GM23338 (cell line): ENCODE results near the gene SLC34A3. TPM values are rescaled to one million over a fixed set of nuclear protein-coding genes. Genes with fewer than 3 reads are reported as not detected.

Experiments used
- ATAC-seq: fragments of 200-7000 bp; cut with Tn5 transposase; 3 replicates; pipeline ENCODE4 v1.9.1; 2020
- DNase-seq: peaks from one replicate; pipeline ENCODE4 v3.0.0-alpha.2; 2015; ENCODE audit warnings: low spot score
- H2AFZ ChIP-seq: fragments of 200-600 bp; sonication (generic); 2 replicates; pipeline ENCODE4 v1.8.0; 2016; ENCODE audit warnings: antibody characterized with exemption, mild to moderate bottlenecking, moderate library complexity
- H3F3A ChIP-seq: fragments of 200-600 bp; sonication (generic); replicated peaks from 2 replicates; pipeline ENCODE4 v1.8.0; 2017; ENCODE audit warnings: antibody characterized with exemption, mixed run types, low read depth
- H3K27ac ChIP-seq: fragments of 200-600 bp; sonication (generic); 2 replicates; pipeline ENCODE4 v1.6.1; 2016; ENCODE audit warnings: low read depth
- H3K27me3 ChIP-seq: fragments of 200-600 bp; sonication (generic); 2 replicates; pipeline ENCODE4 v1.8.0; 2016; ENCODE audit warnings: mild to moderate bottlenecking, mixed run types, moderate library complexity; ENCODE audit not compliant: insufficient read depth
- H3K36me3 ChIP-seq: fragments of 200-600 bp; sonication (generic); 2 replicates; pipeline ENCODE4 v1.8.0; 2016; ENCODE audit warnings: mild to moderate bottlenecking; ENCODE audit not compliant: insufficient read depth
- H3K4me1 ChIP-seq: fragments of 200-600 bp; sonication (generic); 2 replicates; pipeline ENCODE4 v1.8.0; 2016; ENCODE audit warnings: mild to moderate bottlenecking, moderate library complexity; ENCODE audit not compliant: insufficient read depth
- H3K4me2 ChIP-seq: fragments of 200-600 bp; sonication (generic); 2 replicates; pipeline ENCODE4 v1.7.1; 2017; ENCODE audit warnings: mixed run types
- H3K4me3 ChIP-seq: fragments of 200-600 bp; sonication (generic); 2 replicates; pipeline ENCODE4 v1.6.1; 2016; ENCODE audit warnings: mixed run types
- H3K79me2 ChIP-seq: fragments of 200-600 bp; sonication (generic); replicated peaks from 2 replicates; pipeline ENCODE4 v1.8.0; 2017; ENCODE audit warnings: mild to moderate bottlenecking; ENCODE audit not compliant: insufficient read depth
- H3K9me2 ChIP-seq: fragments of 200-600 bp; sonication (generic); 2 replicates; pipeline ENCODE4 v1.8.0; 2017; ENCODE audit not compliant: insufficient read depth
- H4K20me1 ChIP-seq: fragments of 200-600 bp; sonication (generic); replicated peaks from 2 replicates; pipeline ENCODE4 v1.8.0; 2017; ENCODE audit warnings: mild to moderate bottlenecking; ENCODE audit not compliant: insufficient read depth
- H3K27ac Mint-ChIP-seq: 2 replicates; pipeline ENCODE4 v1.8.0; 2020; ENCODE audit warnings: inconsistent platforms, mild to moderate bottlenecking, moderate library complexity, mixed read lengths
- H3K27me3 Mint-ChIP-seq: 3 replicates; pipeline ENCODE4 v1.8.0; 2022; ENCODE audit warnings: low read depth, mild to moderate bottlenecking, moderate library complexity, mixed read lengths, inconsistent platforms; ENCODE audit not compliant: insufficient read depth, poor library complexity
- H3K36me3 Mint-ChIP-seq: 3 replicates; pipeline ENCODE4 v1.8.0; 2021; ENCODE audit warnings: low read depth, mild to moderate bottlenecking, inconsistent platforms, moderate library complexity, mixed read lengths
- H3K4me1 Mint-ChIP-seq: 3 replicates; pipeline ENCODE4 v1.8.0; 2020; ENCODE audit warnings: mild to moderate bottlenecking, inconsistent platforms, mixed read lengths
- H3K4me3 Mint-ChIP-seq: 3 replicates; pipeline ENCODE4 v1.8.0; 2021; ENCODE audit warnings: moderate library complexity, mild to moderate bottlenecking, inconsistent platforms, mixed read lengths
- H3K9me3 Mint-ChIP-seq: 3 replicates; pipeline ENCODE4 v1.8.0; 2020; ENCODE audit warnings: moderate library complexity, mild to moderate bottlenecking, inconsistent platforms, mixed read lengths
- CREB1 ChIP-seq: fragments of 250-450 bp; sonication (Bioruptor Pico); IDR thresholded peaks from 2 replicates; pipeline ENCODE4 v1.5.0; 2020; ENCODE audit warnings: low read depth, mild to moderate bottlenecking, moderate library complexity
- EZH2 ChIP-seq: fragments of 200-600 bp; sonication (generic); IDR thresholded peaks from one replicate; pipeline ENCODE4 v1.8.0; 2017; ENCODE audit warnings: antibody characterized with exemption, mild to moderate bottlenecking, low read depth; ENCODE audit not compliant: unreplicated experiment
- POLR2AphosphoS5 ChIP-seq: IDR thresholded peaks from 2 replicates; pipeline ENCODE4 v1.6.1; 2016; ENCODE audit warnings: antibody characterized with exemption, low read depth
- ZNF114 ChIP-seq: fragments of 250-450 bp; sonication (Bioruptor Pico); IDR thresholded peaks from 2 replicates; pipeline ENCODE4 v1.5.0; 2020; ENCODE audit warnings: mild to moderate bottlenecking, moderate library complexity
- ZNF331 ChIP-seq: fragments of 250-450 bp; sonication (Bioruptor Pico); IDR thresholded peaks from 2 replicates; pipeline ENCODE4 v1.5.0; 2020; ENCODE audit warnings: low read depth, mild to moderate bottlenecking, moderate library complexity
- polyA plus RNA-seq: library from polyadenylated mRNA; unstranded; fragments of >200 nt; fragmentation: Nextera tagmentation; extraction: Ambion mirVana; gene quantifications from 2 replicates; pipeline ENCODE4 v1.2.1, GENCODE V29; 2016
- total RNA-seq: library from RNA; depleted of rRNA; stranded (reverse); fragments of >200 nt; shearing (Covaris generic); gene quantifications from 2 replicates; pipeline ENCODE4 v1.2.3, GENCODE V29; 2014
- TF ChIP-seq, protein P1 (sequence below): fragments of 250-450 bp; sonication (Bioruptor Pico); IDR thresholded peaks from 2 replicates; pipeline ENCODE4 v1.5.0; 2020; ENCODE audit warnings: mild to moderate bottlenecking, moderate library complexity

The SLC34A3 gene
- total and polyA plus RNA-seq, 2 experiments from 2014 or later: not detected

DNA sequence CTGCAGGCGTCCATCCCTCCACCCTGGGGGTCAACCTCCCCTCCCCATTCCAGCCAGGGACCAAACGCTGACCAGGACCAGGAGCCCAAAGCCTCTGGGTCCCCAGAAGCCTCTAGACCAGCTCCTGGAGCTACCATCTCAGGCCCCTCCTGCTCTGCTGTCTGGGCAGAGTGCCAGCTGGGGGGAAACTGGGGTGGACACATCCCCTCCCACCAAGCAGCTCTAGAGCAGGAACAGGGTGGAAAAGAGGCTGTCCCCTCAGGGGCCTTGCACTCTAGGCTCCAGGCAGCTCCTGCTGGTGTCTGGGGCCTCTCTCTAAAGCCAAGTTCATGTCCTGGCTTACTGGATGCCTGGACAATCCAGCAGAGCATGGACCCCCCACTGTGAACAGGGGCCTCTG, 37.8 kb upstream of the SLC34A3 start (continued):
- TF ChIP-seq, protein P1, sequence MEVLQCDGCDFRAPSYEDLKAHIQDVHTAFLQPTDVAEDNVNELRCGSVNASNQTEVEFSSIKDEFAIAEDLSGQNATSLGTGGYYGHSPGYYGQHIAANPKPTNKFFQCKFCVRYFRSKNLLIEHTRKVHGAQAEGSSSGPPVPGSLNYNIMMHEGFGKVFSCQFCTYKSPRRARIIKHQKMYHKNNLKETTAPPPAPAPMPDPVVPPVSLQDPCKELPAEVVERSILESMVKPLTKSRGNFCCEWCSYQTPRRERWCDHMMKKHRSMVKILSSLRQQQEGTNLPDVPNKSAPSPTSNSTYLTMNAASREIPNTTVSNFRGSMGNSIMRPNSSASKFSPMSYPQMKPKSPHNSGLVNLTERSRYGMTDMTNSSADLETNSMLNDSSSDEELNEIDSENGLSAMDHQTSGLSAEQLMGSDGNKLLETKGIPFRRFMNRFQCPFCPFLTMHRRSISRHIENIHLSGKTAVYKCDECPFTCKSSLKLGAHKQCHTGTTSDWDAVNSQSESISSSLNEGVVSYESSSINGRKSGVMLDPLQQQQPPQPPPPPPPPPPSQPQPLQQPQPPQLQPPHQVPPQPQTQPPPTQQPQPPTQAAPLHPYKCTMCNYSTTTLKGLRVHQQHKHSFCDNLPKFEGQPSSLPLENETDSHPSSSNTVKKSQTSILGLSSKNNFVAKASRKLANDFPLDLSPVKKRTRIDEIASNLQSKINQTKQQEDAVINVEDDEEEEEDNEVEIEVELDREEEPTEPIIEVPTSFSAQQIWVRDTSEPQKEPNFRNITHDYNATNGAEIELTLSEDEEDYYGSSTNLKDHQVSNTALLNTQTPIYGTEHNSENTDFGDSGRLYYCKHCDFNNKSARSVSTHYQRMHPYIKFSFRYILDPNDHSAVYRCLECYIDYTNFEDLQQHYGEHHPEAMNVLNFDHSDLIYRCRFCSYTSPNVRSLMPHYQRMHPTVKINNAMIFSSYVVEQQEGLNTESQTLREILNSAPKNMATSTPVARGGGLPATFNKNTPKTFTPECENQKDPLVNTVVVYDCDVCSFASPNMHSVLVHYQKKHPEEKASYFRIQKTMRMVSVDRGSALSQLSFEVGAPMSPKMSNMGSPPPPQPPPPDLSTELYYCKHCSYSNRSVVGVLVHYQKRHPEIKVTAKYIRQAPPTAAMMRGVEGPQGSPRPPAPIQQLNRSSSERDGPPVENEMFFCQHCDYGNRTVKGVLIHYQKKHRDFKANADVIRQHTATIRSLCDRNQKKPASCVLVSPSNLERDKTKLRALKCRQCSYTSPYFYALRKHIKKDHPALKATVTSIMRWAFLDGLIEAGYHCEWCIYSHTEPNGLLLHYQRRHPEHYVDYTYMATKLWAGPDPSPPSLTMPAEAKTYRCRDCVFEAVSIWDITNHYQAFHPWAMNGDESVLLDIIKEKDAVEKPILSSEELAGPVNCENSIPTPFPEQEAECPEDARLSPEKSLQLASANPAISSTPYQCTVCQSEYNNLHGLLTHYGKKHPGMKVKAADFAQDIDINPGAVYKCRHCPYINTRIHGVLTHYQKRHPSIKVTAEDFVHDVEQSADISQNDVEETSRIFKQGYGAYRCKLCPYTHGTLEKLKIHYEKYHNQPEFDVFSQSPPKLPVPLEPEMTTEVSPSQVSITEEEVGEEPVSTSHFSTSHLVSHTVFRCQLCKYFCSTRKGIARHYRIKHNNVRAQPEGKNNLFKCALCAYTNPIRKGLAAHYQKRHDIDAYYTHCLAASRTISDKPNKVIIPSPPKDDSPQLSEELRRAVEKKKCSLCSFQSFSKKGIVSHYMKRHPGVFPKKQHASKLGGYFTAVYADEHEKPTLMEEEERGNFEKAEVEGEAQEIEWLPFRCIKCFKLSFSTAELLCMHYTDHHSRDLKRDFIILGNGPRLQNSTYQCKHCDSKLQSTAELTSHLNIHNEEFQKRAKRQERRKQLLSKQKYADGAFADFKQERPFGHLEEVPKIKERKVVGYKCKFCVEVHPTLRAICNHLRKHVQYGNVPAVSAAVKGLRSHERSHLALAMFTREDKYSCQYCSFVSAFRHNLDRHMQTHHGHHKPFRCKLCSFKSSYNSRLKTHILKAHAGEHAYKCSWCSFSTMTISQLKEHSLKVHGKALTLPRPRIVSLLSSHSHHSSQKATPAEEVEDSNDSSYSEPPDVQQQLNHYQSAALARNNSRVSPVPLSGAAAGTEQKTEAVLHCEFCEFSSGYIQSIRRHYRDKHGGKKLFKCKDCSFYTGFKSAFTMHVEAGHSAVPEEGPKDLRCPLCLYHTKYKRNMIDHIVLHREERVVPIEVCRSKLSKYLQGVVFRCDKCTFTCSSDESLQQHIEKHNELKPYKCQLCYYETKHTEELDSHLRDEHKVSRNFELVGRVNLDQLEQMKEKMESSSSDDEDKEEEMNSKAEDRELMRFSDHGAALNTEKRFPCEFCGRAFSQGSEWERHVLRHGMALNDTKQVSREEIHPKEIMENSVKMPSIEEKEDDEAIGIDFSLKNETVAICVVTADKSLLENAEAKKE: no peak

- H2AFZ ChIP-seq: no peak overlapping the region
- DNase-seq (no peak), ATAC-seq (peak; percentile 4; the same call in 1 of the 3 replicates)
- H3K79me2 ChIP-seq: peaks cover 42% of the 10 kb centered on the region
- H3K4me1 ChIP-seq: peaks cover 6% of the 10 kb centered on the region
- peaks cover 5% of the 10 kb centered on the region for H3K36me3 Mint-ChIP-seq
- H3K9me3 Mint-ChIP-seq: no peaks in the 10 kb centered on the region; the same call in 2 of the 3 replicates
- no peak overlapping the region for H3K4me3 Mint-ChIP-seq
- no peaks in the 10 kb centered on the region for H3K36me3 ChIP-seq
- peaks cover 18% of the 10 kb centered on the region for H3K4me1 Mint-ChIP-seq
- H3K27me3 ChIP-seq: no peaks in the 10 kb centered on the region
- H3F3A ChIP-seq: no peaks in the 10 kb centered on the region
- peaks cover 6% of the 10 kb centered on the region for H3K27me3 Mint-ChIP-seq
- TF ChIP-seq ZNF114 (CRISPR knock-in tag) (no peak), CREB1 (CRISPR knock-in tag) (no peak), ZNF331 (CRISPR knock-in tag) (no peak), EZH2 (no peak), POLR2AphosphoS5 (no peak)
- TF ChIP-seq, protein P1: no peak
- no peak overlapping the region for H3K27ac Mint-ChIP-seq
- H3K4me3 ChIP-seq: no peak overlapping the region
- H4K20me1 ChIP-seq: no peaks in the 10 kb centered on the region; the same call in 1 of the 2 replicates
- no peak overlapping the region for H3K27ac ChIP-seq
- no peak overlapping the region for H3K4me2 ChIP-seq
- no peaks in the 10 kb centered on the region for H3K9me2 ChIP-seq
Measured at GRCh38 chr9:137193771-137194170, 36.9 kb upstream of the SLC34A3 start.
